Gastroesophageal sphincter (tissue), 4 donors: ENCODE measurements around the gene ZNF784. TPM values are rescaled to one million over a fixed set of nuclear protein-coding genes. Genes with fewer than 3 reads are reported as not detected.
"Not testable (repeated sequence)": the region's sequence is repeated elsewhere in the genome, so short reads cannot be mapped to it uniquely, and the experiment has no call there.

Experiments
- ATAC-seq: fragments of 150-250 bp; one replicate; pipeline ENCODE4 v1.9.1; 2016; ENCODE audit warnings: mild to moderate bottlenecking, moderate library complexity
- H3K27ac ChIP-seq, 4 donors: fragments of 200-600 bp; sonication (generic) in 3 of 4; 1 replicate in 3 of 4; 2 replicates in 1 of 4; pipeline ENCODE4 v1.5.1; 2016 to 2019
- H3K27me3 ChIP-seq: fragments of 200-600 bp; sonication (generic); one replicate; pipeline ENCODE4 v1.5.1; 2019
- H3K36me3 ChIP-seq, 2 donors: fragments of 200-600 bp; sonication (generic); one replicate each; pipeline ENCODE4 v1.5.1; 2019; ENCODE audit warnings: control low read depth in 1 of 2
- H3K4me1 ChIP-seq, 3 donors: fragments of 200-600 bp; sonication (generic); 1 replicate in 2 of 3; 2 replicates in 1 of 3; pipeline ENCODE4 v1.5.1; 2016 to 2019; ENCODE audit warnings: control low read depth in 2 of 3
- H3K4me3 ChIP-seq, 2 donors: fragments of 200-600 bp; sonication (generic); one replicate each; pipeline ENCODE4 v1.5.1; 2019; ENCODE audit warnings: mild to moderate bottlenecking in 1 of 2, moderate library complexity in 1 of 2
- H3K9me3 ChIP-seq, 3 donors: fragments of 200-600 bp; sonication (generic); one replicate each; pipeline ENCODE4 v1.5.1; 2017 to 2019; ENCODE audit warnings: control low read depth in 2 of 3
- CTCF ChIP-seq, 4 experiments: fragments of 200-600 bp in 2 of 4; fragments of 450-650 bp in 2 of 4; sonication (generic) in 1 of 4; IDR thresholded peaks; one replicate each; pipeline ENCODE4 v1.5.1; 2017 to 2019; ENCODE audit warnings: antibody characterized with exemption in 4 of 4, mild to moderate bottlenecking in 2 of 4, moderate library complexity in 2 of 4
- EP300 ChIP-seq: sonication (generic); formaldehyde crosslinking; IDR thresholded peaks from one replicate; pipeline ENCODE4 v1.6.1; 2017; ENCODE audit warnings: antibody characterized with exemption, mild to moderate bottlenecking
- POLR2A ChIP-seq, 2 donors: fragments of 450-650 bp; IDR thresholded peaks; one replicate each; pipeline ENCODE4 v1.6.1; 2017; ENCODE audit warnings: antibody characterized with exemption in 2 of 2, mild to moderate bottlenecking in 2 of 2, moderate library complexity in 1 of 2
- POLR2AphosphoS5 ChIP-seq: sonication (generic); formaldehyde crosslinking; IDR thresholded peaks from one replicate; pipeline ENCODE4 v1.6.1; 2017; ENCODE audit warnings: antibody characterized with exemption
- WGBS, 2 donors: methylation state at CpG; one replicate each; pipeline ENCODE4 v1.1.5; 2018; ENCODE audit warnings: low coverage in 1 of 2; 5-methylcytosine and 5-hydroxymethylcytosine counted together
- total RNA-seq, 4 donors: library from RNA; depleted of rRNA; stranded (reverse); fragments of >200 nt; gene quantifications; one replicate each; pipeline ENCODE4 v1.1.0, GENCODE V29; 2016

ZNF784 gene
- total RNA-seq, 4 donors from 2014 or later: 0.54 to 8.1 (median 4.8) TPM

GRCh38 chr19:55584871-55585270 is 39.5 kb downstream of the ZNF784 start:
- Histone ChIP-seq H3K27ac (no peak overlapping the region), H3K4me3 (no peak overlapping the region), H3K9me3 (no peaks in the 10 kb centered on the region), H3K36me3 (no peaks in the 10 kb centered on the region), H3K4me1 (peaks cover 0 to 52% (median 22%) of the 10 kb centered on the region in 3 donors), H3K27me3 (peaks cover 8% of the 10 kb centered on the region)
- no peak for ATAC-seq
- TF ChIP-seq POLR2A (IDR thresholded peaks at IDR 0.05) (no peak), CTCF (IDR thresholded peaks at IDR 0.05) (no peak), EP300 (no peak), POLR2AphosphoS5 (no peak)
- 82% methylated on average over 8 of the region's 11 CpGs; no CpG with 5 or more reads in 1 of the 2 donors for WGBS, 2 donors

GRCh38 chr19:55583897-55584296 is 40.5 kb downstream of the ZNF784 start:
- not testable (repeated sequence) for H3K27ac ChIP-seq, ATAC-seq, H3K27me3 ChIP-seq, H3K36me3 ChIP-seq, H3K9me3 ChIP-seq, H3K4me3 ChIP-seq
- WGBS, 2 donors: 66% methylated on average over 7 to 8 of the region's 8 CpGs
- H3K4me1 ChIP-seq: peaks cover 0 to 62% (median 25%) of the 10 kb centered on the region in 3 donors

GRCh38 chr19:55582284-55582683 is 42.1 kb downstream of the ZNF784 start:
- not testable (repeated sequence) for H3K9me3 ChIP-seq, ATAC-seq, H3K4me3 ChIP-seq, H3K27ac ChIP-seq, H3K27me3 ChIP-seq
- Histone ChIP-seq H3K36me3 (peaks cover 0 to 22% of the 10 kb centered on the region in 2 donors), H3K4me1 (peaks cover 0 to 56% (median 23%) of the 10 kb centered on the region in 3 donors)
- whole genome bisulfite sequencing, 2 donors: 59% methylated on average over 3 of the region's 4 CpGs; no CpG with 5 or more reads in 1 of the 2 donors

GRCh38 chr19:55581823-55582223 is 42.5 kb downstream of the ZNF784 start:
- no peaks in the 10 kb centered on the region for H3K9me3 ChIP-seq
- peak overlapping the region in 2 of 4 donors; percentile 92 to 93 for H3K27ac ChIP-seq
- peaks cover 8% of the 10 kb centered on the region for H3K27me3 ChIP-seq
- no peak for TF ChIP-seq CTCF (IDR thresholded peaks at IDR 0.05)
- TF ChIP-seq POLR2AphosphoS5: no peak
- TF ChIP-seq POLR2A (IDR thresholded peaks at IDR 0.05): no peak
- TF ChIP-seq EP300: no peak
- no peak overlapping the region for H3K4me3 ChIP-seq
- peaks cover 0 to 51% (median 18%) of the 10 kb centered on the region in 3 donors for H3K4me1 ChIP-seq
- WGBS, 2 donors: 24 to 28% methylated on average over 3 to 6 of the region's 6 CpGs
- peaks cover 0 to 27% of the 10 kb centered on the region in 2 donors for H3K36me3 ChIP-seq
- ATAC-seq: no peak

GRCh38 chr19:55581145-55581822 is 43.1 kb downstream of the ZNF784 start:
- TF ChIP-seq POLR2A (IDR thresholded peaks at IDR 0.05) (no peak), EP300 (no peak), CTCF (IDR thresholded peaks at IDR 0.05) (no peak), POLR2AphosphoS5 (no peak)
- Histone ChIP-seq H3K27me3 (peaks cover 8% of the 10 kb centered on the region), H3K4me1 (peaks cover 0 to 46% (median 13%) of the 10 kb centered on the region in 3 donors), H3K27ac (peak overlapping the region; percentile 91 to 94 (median 92)), H3K36me3 (peaks cover 0 to 29% of the 10 kb centered on the region in 2 donors), H3K4me3 (peak overlapping the region; percentile 93 to 94), H3K9me3 (no peaks in the 10 kb centered on the region)
- 27 to 29% methylated on average over 5 to 9 of the region's 12 CpGs for WGBS, 2 donors
- no peak for ATAC-seq

- peak; percentile 84 for ATAC-seq
- TF ChIP-seq POLR2AphosphoS5 (peak; percentile 77), POLR2A (IDR thresholded peaks at IDR 0.05) (no peak)
- peaks cover 0 to 29% of the 10 kb centered on the region in 2 donors for H3K36me3 ChIP-seq
- peak within 1 kb of the TSS; percentile 91 to 94 (median 92) for H3K27ac ChIP-seq
- peaks cover 2% of the 10 kb centered on the region for H3K27me3 ChIP-seq
- peaks cover 0 to 40% (median 8%) of the 10 kb centered on the region in 3 donors for H3K4me1 ChIP-seq
- 0% methylated on average over 1 of the region's 24 CpGs; no CpG with 5 or more reads in 1 of the 2 donors for WGBS, 2 donors
- H3K9me3 ChIP-seq: no peaks in the 10 kb centered on the region
- H3K4me3 ChIP-seq: peak within 1 kb of the TSS; percentile 93 to 94
Measured at GRCh38 chr19:55580628-55581144, 43.7 kb downstream of the ZNF784 start, which contains the start of gene ZNF579. Gene ZNF579, minus strand, starts transcription at chr19:55580848. Its CDS starts 1,209 bp downstream, at chr19:55579639.
